Measurements from ENCODE around the gene LMF1. TPM values are rescaled to one million over a fixed set of nuclear protein-coding genes. Genes with fewer than 3 reads are reported as not detected.
"Not testable (repeated sequence)": the region's sequence is repeated elsewhere in the genome, so short reads cannot be mapped to it uniquely, and the experiment has no call there.

Gene LMF1
- total and polyA plus RNA-seq, 2 of the 13 experiments (the other 11 are each of a cell fraction or from before 2014, with no cell fraction given), result 6.8 to 8.5 TPM

- TF ChIP-seq ARHGAP35 (CRISPR knock-in tag; IDR thresholded peaks at IDR 0.05; ENCODE audit: borderline replicate concordance), result no peak
- no peak for TF ChIP-seq HMGA1 (CRISPR knock-in tag; conservative IDR thresholded peaks at IDR 0.05)
- TF ChIP-seq ZNF263 (CRISPR knock-in tag; IDR thresholded peaks at IDR 0.05), result no peak
- TF ChIP-seq ELF1 (CRISPR knock-in tag; IDR thresholded peaks at IDR 0.05), result no peak
- no peak for TF ChIP-seq ZNF33B (CRISPR knock-in tag; IDR thresholded peaks at IDR 0.05)
These were observed 81.7 kb downstream of the LMF1 start (continued) for GRCh38 chr16:888901-889570.

GRCh38 chr16:888456-888855 lies 82.3 kb downstream of the LMF1 start:
- H3K27ac ChIP-seq (ENCODE audit: extremely low read length, insufficient read depth, low read length); POLR2A ChIA-PET; FAIRE-seq; DNase-seq (ENCODE audit: low spot score); H3K27me3 ChIP-seq (ENCODE audit: control insufficient read depth in 1 of 2, insufficient read depth in 2 of 2, low read length in 2 of 2); BruUV-seq (replicated peaks); H3K9ac ChIP-seq (ENCODE audit: insufficient read depth, low read depth, low read length); in situ Hi-C loops (cut with HindIII; ENCODE audit: extremely low pct_ligation_motif_present, low pct_unique_long_range_greater_than_20kb); H3K4me1 ChIP-seq (ENCODE audit: insufficient read depth, low read length); H2AFZ ChIP-seq (ENCODE audit: low read length); H3K4me3 ChIP-seq (replicated peaks in 1 of 3; ENCODE audit: insufficient read depth in 1 of 3, low read depth in 2 of 3, low read length in 3 of 3); H3K4me2 ChIP-seq (ENCODE audit: low read depth, low read length); H3K79me2 ChIP-seq (ENCODE audit: insufficient read depth, low read length); H3K36me3 ChIP-seq (replicated peaks in 1 of 2; ENCODE audit: control insufficient read depth in 1 of 2, insufficient read depth in 2 of 2, low read length in 2 of 2); H4K20me1 ChIP-seq (ENCODE audit: insufficient read depth, low read length); H3K9me3 ChIP-seq (ENCODE audit: low read length); CTCF ChIA-PET (ENCODE audit: low intra/inter-chr PET ratio, low total read pairs); ATAC-seq: not testable (repeated sequence)
- 83% methylated on average over 2 of the region's 15 CpGs for WGBS (ENCODE audit: low lambda C conversion rate)
- intact Hi-C loops (cut with micrococcal nuclease; ENCODE audit: unreplicated experiment), result loop anchor here (5.0 kb wide), 1 partner anchor 84 kb away; the partner anchor contains the start of gene LMF1

- 80% methylated on average over 2 of the region's 20 CpGs for WGBS (ENCODE audit: low lambda C conversion rate)
- Histone ChIP-seq H3K27ac (ENCODE audit: extremely low read length, insufficient read depth, low read length) (no peak overlapping the region), H3K4me1 (ENCODE audit: insufficient read depth, low read length) (no peaks in the 10 kb centered on the region), H3K9ac (ENCODE audit: insufficient read depth, low read depth, low read length) (no peak overlapping the region), H3K36me3 (replicated peaks in 1 of 2; ENCODE audit: control insufficient read depth in 1 of 2, insufficient read depth in 2 of 2, low read length in 2 of 2) (no peaks in the 10 kb centered on the region), H3K79me2 (ENCODE audit: insufficient read depth, low read length) (no peaks in the 10 kb centered on the region), H3K4me2 (ENCODE audit: low read depth, low read length) (no peak overlapping the region), H3K27me3 (ENCODE audit: control insufficient read depth in 1 of 2, insufficient read depth in 2 of 2, low read length in 2 of 2) (no peaks in the 10 kb centered on the region; a peak in 2 of 5 replicates), H4K20me1 (ENCODE audit: insufficient read depth, low read length) (no peaks in the 10 kb centered on the region), H3K4me3 (replicated peaks in 1 of 3; ENCODE audit: insufficient read depth in 1 of 3, low read depth in 2 of 3, low read length in 3 of 3) (no peak overlapping the region), H2AFZ (ENCODE audit: low read length) (no peak overlapping the region), H3K9me3 (ENCODE audit: low read length) (peaks cover 10% of the 10 kb centered on the region; the same call in 1 of the 2 replicates)
- POLR2A ChIA-PET, result no interaction called here
- in situ Hi-C loops (cut with HindIII; ENCODE audit: extremely low pct_ligation_motif_present, low pct_unique_long_range_greater_than_20kb), result no loop called here
- CTCF ChIA-PET (ENCODE audit: low intra/inter-chr PET ratio, low total read pairs), result no interaction called here
- DNase-seq (ENCODE audit: low spot score), result no peak
- ATAC-seq, result no peak
- FAIRE-seq, result no peak
- TF ChIP-seq ZFP41 (CRISPR knock-in tag; IDR thresholded peaks at IDR 0.05; ENCODE audit: borderline replicate concordance), result no peak
- TF ChIP-seq GFI1 (CRISPR knock-in tag; IDR thresholded peaks at IDR 0.05; ENCODE audit: borderline replicate concordance), result no peak
- TF ChIP-seq ZNF382 (CRISPR knock-in tag; IDR thresholded peaks at IDR 0.05; ENCODE audit: borderline replicate concordance), result no peak
- TF ChIP-seq NFKB2 (CRISPR knock-in tag; IDR thresholded peaks at IDR 0.05; ENCODE audit: borderline replicate concordance), result no peak
- no peak for TF ChIP-seq ZNF441 (CRISPR knock-in tag; IDR thresholded peaks at IDR 0.05; ENCODE audit: borderline replicate concordance)
- TF ChIP-seq PAF1 (CRISPR knock-in tag; IDR thresholded peaks at IDR 0.05), result no peak
- TF ChIP-seq NFIB (CRISPR knock-in tag; IDR thresholded peaks at IDR 0.05; ENCODE audit: borderline replicate concordance), result no peak
- no peak for TF ChIP-seq ARNT (IDR thresholded peaks at IDR 0.05)
- BruUV-seq (replicated peaks), result no TSS peak
- intact Hi-C loops (cut with micrococcal nuclease; ENCODE audit: unreplicated experiment), result loop anchor here (5.0 kb wide), 1 partner anchor 84 kb away; the partner anchor contains the start of gene LMF1
These were observed 82.9 kb downstream of the LMF1 start for GRCh38 chr16:887846-888245.

Measured in HepG2 (cell line).